ENCODE data around the gene RCVRN. TPM values are rescaled to one million over a fixed set of nuclear protein-coding genes. Genes with fewer than 3 reads are reported as not detected.

The RCVRN gene
- total and polyA plus RNA-seq, 12 donors = 0.13 to 0.91 (median 0.47) TPM; not detected in 8

- Histone ChIP-seq H3K27me3 (no peaks in the 10 kb centered on the region), H3K27ac (no peak overlapping the region), H3K9me3 (replicated peaks in 1 of 3) (no peaks in the 10 kb centered on the region), H3K36me3 (replicated peaks in 1 of 2) (no peaks in the 10 kb centered on the region), H3K4me3 (no peak overlapping the region), H3K4me1 (replicated peaks in 1 of 2) (no peaks in the 10 kb centered on the region)
- no peak for DNase-seq
- intact Hi-C loops (cut with DNase I) = no loop called here
- no peak for TF ChIP-seq CTCF (IDR thresholded peaks at IDR 0.05)
- TF ChIP-seq POLR2A (IDR thresholded peaks at IDR 0.05) = no peak
- WGBS, 4 donors = 84 to 92% (median 89%) methylated on average over 4 to 5 of the region's 5 CpGs
Observed at GRCh38 chr17:9918804-9919352, 13.8 kb upstream of the RCVRN start.

- no peak overlapping the region for H3K4me3 ChIP-seq
- no peak for TF ChIP-seq POLR2A (IDR thresholded peaks at IDR 0.05)
- no peak for TF ChIP-seq CTCF (IDR thresholded peaks at IDR 0.05)
- H3K9me3 ChIP-seq (replicated peaks in 1 of 3) = no peaks in the 10 kb centered on the region
- no peaks in the 10 kb centered on the region for H3K27me3 ChIP-seq
- WGBS, 4 donors = 83 to 91% (median 87%) methylated on average over 6 to 8 of the region's 8 CpGs
- H3K27ac ChIP-seq = no peak overlapping the region
- no peak for DNase-seq
- intact Hi-C loops (cut with DNase I) = no loop called here
- no peaks in the 10 kb centered on the region for H3K4me1 ChIP-seq (replicated peaks in 1 of 2)
- no peaks in the 10 kb centered on the region for H3K36me3 ChIP-seq (replicated peaks in 1 of 2)
Observed at GRCh38 chr17:9918352-9918751, 13.3 kb upstream of the RCVRN start.

GRCh38 chr17:9917801-9918200 is 12.7 kb upstream of the RCVRN start:
- Histone ChIP-seq H3K27ac (no peak overlapping the region), H3K4me3 (no peak overlapping the region), H3K27me3 (no peaks in the 10 kb centered on the region), H3K9me3 (replicated peaks in 1 of 3) (no peaks in the 10 kb centered on the region), H3K36me3 (replicated peaks in 1 of 2) (no peaks in the 10 kb centered on the region), H3K4me1 (replicated peaks in 1 of 2) (no peaks in the 10 kb centered on the region)
- TF ChIP-seq CTCF (IDR thresholded peaks at IDR 0.05) (no peak), POLR2A (IDR thresholded peaks at IDR 0.05) (no peak)
- intact Hi-C loops (cut with DNase I) = no loop called here
- WGBS, 4 donors = 80 to 87% (median 84%) methylated on average over 18 to 19 of the region's 19 CpGs
- no peak for DNase-seq

GRCh38 chr17:9917131-9917530 is 12.1 kb upstream of the RCVRN start:
- Histone ChIP-seq H3K27ac (no peak overlapping the region), H3K4me3 (no peak overlapping the region), H3K9me3 (replicated peaks in 1 of 3) (no peaks in the 10 kb centered on the region), H3K27me3 (no peaks in the 10 kb centered on the region), H3K36me3 (replicated peaks in 1 of 2) (no peaks in the 10 kb centered on the region), H3K4me1 (replicated peaks in 1 of 2) (no peaks in the 10 kb centered on the region)
- intact Hi-C loops (cut with DNase I) = no loop called here
- DNase-seq = no peak
- 76 to 92% (median 82%) methylated on average over 8 to 13 of the region's 13 CpGs for WGBS, 4 donors
- TF ChIP-seq CTCF (IDR thresholded peaks at IDR 0.05) (no peak), POLR2A (IDR thresholded peaks at IDR 0.05) (no peak)

All from adrenal gland (tissue), 12 donors.